ES-I3 (cell line): ENCODE data around the gene COL6A6.

ENCODE experiments used
- H3K36me3 ChIP-seq: 2 replicates; pipeline ENCODE4 v1.6.1; 2013; ENCODE audit warnings: mild to moderate bottlenecking, low read length, control low read depth, moderate library complexity; ENCODE audit not compliant: insufficient read depth
- H3K4me1 ChIP-seq: 2 replicates; pipeline ENCODE4 v1.6.1; 2013; ENCODE audit warnings: mild to moderate bottlenecking, control low read depth, low read length; ENCODE audit not compliant: insufficient read depth
- H3K9ac ChIP-seq: 2 replicates; pipeline ENCODE4 v1.6.1; 2013; ENCODE audit warnings: low read depth, mild to moderate bottlenecking, low read length, moderate library complexity
- H3K9me3 ChIP-seq: 2 replicates; pipeline ENCODE4 v1.6.1; 2013; ENCODE audit warnings: mild to moderate bottlenecking, low read length, moderate library complexity; ENCODE audit not compliant: control insufficient read depth, insufficient read depth

Gene COL6A6

DNA sequence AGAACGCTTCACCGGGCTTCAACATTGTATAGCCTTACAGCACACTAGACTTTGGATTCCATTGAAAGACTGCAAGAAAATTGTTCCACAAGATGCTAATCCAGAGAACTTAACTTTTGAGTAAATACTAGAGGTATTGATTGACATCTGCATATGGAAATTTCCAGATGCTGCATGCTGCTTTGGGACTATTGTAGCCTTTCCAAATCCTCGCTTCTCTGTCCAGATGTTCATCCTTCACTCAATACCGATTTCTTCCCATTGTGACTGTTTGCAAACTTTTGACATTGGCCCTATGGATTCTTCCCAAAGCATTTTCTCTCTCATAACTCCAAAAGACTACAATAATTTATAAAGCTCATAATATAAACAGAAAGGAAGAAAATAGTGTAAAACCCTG is 41.4 kb downstream of the COL6A6 start:
- no peak overlapping the region for H3K9ac ChIP-seq
- H3K4me1 ChIP-seq, result no peaks in the 10 kb centered on the region
- H3K9me3 ChIP-seq, result no peaks in the 10 kb centered on the region
- H3K36me3 ChIP-seq, result no peaks in the 10 kb centered on the region

DNA sequence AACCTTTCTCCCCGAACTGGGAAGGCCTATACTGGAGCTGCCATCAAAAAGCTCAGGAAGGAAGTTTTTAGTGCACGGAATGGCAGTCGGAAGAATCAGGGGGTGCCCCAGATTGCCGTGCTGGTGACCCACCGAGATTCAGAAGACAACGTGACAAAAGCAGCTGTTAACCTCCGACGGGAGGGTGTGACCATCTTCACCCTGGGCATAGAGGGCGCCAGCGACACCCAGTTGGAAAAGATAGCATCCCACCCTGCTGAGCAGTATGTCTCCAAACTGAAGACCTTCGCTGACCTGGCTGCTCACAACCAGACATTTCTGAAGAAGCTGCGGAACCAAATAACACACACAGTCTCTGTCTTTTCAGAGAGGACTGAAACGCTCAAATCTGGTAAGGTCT is 48.2 kb downstream of the COL6A6 start:
- H3K4me1 ChIP-seq, result no peaks in the 10 kb centered on the region
- no peak overlapping the region for H3K9ac ChIP-seq
- H3K36me3 ChIP-seq, result no peaks in the 10 kb centered on the region
- no peaks in the 10 kb centered on the region for H3K9me3 ChIP-seq
